ENCODE results near the gene NSMCE1.

NSMCE1 gene

DNA sequence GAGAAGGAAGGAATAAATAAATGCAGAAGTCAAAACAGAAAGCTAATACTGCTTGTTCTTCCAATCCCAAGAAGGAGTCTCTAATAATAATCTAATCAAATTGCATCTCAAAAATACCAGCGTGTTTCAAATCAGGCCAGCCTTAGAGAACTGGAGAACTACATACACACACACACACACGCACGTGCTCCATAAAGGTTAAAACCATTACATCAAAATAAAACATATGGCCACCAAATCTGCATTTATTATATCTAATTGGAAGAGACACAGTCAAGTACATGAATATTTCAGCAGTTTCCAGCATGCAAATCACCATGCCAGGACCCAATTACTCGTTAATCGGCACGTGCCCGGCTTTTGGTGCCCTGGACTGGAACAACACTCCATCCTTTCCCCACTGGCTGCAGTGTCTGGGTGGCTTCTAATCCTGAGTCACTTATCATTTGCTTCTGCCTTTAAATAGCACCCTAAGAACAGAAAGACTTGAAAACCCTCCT is 85.6 kb downstream of the NSMCE1 start:
- TF ChIP-seq, protein P1, sequence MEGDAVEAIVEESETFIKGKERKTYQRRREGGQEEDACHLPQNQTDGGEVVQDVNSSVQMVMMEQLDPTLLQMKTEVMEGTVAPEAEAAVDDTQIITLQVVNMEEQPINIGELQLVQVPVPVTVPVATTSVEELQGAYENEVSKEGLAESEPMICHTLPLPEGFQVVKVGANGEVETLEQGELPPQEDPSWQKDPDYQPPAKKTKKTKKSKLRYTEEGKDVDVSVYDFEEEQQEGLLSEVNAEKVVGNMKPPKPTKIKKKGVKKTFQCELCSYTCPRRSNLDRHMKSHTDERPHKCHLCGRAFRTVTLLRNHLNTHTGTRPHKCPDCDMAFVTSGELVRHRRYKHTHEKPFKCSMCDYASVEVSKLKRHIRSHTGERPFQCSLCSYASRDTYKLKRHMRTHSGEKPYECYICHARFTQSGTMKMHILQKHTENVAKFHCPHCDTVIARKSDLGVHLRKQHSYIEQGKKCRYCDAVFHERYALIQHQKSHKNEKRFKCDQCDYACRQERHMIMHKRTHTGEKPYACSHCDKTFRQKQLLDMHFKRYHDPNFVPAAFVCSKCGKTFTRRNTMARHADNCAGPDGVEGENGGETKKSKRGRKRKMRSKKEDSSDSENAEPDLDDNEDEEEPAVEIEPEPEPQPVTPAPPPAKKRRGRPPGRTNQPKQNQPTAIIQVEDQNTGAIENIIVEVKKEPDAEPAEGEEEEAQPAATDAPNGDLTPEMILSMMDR (IDR thresholded peaks at IDR 0.05; ENCODE audit: control insufficient read depth, extremely low read depth, insufficient read depth), result no peak
- no peak for DNase-seq (ENCODE audit: low read depth)
- no peak overlapping the region for H3K4me3 ChIP-seq (ENCODE audit: low read depth, low read length)

DNA sequence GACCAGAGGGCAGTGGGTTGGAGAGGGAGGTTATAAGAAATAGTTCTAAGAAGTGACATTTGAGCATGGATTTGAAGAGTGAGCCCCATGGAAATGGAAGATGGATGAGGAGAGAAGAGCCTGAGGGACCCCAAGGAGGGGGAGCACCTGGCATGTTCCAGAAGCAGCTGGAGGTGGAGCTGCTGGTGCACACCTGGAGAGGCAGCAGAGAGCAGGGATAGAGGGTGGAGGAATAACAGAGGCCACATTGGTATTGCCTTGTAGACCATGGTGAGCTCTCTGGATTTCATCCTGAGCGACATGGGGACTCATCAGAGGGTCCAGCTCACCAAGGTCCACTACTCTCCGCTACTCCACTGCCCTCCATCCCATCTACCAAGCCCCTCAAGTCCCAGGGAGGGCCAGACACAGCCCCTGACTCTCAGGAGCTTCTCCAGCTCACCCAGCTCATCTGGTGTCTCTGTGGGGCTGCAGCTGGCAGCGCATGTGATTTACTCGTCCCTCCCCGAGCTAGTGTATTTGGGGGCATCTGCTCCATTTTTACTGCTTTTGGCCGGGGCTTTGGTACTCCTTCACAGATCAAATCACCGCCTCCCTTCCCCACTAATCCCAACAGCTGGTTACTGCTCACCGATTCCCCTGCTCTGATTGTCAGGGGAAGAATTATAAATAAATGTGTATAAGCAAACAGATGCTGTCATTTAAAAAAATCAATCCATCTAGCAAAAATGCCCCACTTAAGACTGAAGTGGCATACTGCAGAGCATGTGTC is 87.4 kb downstream of the NSMCE1 start:
- no peak for DNase-seq (ENCODE audit: low read depth)
- TF ChIP-seq, protein P1 (IDR thresholded peaks at IDR 0.05; ENCODE audit: control insufficient read depth, extremely low read depth, insufficient read depth), result no peak
- no peak overlapping the region for H3K4me3 ChIP-seq (ENCODE audit: low read depth, low read length)

DNA sequence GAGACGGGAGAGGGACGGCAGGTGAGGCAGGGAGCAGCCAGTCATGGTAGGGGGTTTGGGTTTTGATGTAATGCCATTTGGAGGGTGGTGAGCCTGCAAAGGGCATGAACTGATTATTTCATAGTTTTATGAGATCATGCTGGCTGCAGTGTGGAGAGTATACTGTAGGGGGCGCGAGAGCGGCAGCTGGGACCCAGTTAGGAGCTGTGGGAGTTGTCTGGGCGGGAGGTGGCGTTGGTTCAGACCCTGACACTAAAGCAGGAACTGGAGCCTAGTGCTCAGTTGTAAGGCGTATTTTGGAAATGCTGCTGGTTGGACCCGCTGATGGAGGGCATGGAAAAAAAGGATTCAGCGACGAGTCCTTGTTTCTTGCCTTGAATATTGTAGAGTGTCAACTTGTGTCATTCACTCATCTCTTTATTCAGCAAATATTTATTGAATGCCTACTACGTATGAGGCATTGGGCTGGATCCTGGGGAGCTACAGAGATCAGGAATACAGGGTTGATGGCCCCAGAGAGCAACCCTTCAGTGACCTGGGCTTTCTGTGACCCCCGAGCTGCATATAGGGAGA is 89.0 kb downstream of the NSMCE1 start:
- peak; percentile 15 for DNase-seq (ENCODE audit: low read depth)
- TF ChIP-seq, protein P1 (IDR thresholded peaks at IDR 0.05; ENCODE audit: control insufficient read depth, extremely low read depth, insufficient read depth), result peak; percentile 89
- no peak overlapping the region for H3K4me3 ChIP-seq (ENCODE audit: low read depth, low read length)

DNA sequence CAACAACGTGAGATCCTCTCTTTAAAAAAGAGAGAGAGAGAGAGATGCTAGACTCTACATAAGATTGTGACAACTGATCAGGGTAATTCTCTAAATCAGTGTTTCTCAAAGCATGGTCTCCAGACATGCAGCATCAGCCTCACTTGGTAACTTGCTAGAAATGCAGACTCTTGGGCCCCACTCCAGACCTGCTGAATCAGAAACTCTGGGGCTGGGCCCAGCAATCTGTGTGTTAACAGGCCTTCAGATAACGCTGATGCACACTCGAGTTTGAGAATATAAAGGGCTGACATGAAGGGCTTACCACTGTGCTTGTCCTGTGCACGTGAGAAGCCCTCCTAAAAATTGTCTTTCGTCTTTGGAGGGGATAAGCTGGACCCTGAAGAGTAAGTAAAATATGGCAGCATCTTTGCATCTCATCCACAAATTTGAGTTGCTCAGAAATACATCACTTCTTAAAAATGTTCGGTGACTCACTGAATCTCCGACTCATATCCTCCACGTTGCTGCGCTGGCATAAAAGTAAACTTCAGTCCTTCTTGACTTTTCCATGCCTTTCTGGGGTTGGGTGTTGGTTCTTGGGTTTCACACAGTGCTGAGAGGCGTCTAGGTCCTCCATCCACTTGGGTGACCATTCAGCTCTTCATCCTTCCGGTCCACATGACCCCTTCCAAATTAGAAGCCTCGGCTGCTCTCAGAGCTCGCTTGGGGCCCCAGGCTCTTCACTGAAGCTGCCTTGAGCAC is 91.4 kb downstream of the NSMCE1 start:
- TF ChIP-seq, protein P1 (IDR thresholded peaks at IDR 0.05; ENCODE audit: control insufficient read depth, extremely low read depth, insufficient read depth), result no peak
- H3K4me3 ChIP-seq (ENCODE audit: low read depth, low read length), result no peak overlapping the region
- DNase-seq (ENCODE audit: low read depth), result no peak

DNA sequence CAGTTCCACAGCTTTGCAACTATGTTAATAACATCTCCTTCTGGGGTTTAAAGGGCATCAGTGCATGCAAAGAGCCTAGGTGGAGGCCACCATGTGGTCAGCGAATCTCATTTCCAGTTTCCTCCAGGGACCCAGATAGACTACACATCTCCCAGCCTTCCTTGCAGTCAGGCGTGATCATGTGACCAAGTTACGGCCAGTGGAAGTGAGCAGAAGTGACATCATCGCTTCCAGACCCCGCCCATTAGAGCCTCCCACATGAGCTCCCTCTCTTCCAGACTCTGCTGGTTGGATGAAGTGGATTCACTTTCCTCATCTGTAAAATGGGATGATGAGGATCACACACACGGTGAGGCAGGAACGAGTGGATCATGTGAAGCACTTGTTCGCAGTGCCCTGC is 92.7 kb downstream of the NSMCE1 start:
- no peak overlapping the region for H3K4me3 ChIP-seq (ENCODE audit: low read depth, low read length)
- TF ChIP-seq, protein P1 (IDR thresholded peaks at IDR 0.05; ENCODE audit: control insufficient read depth, extremely low read depth, insufficient read depth), result no peak
- DNase-seq (ENCODE audit: low read depth), result no peak
